Measurements from ENCODE around the gene PSMC3IP. TPM values are rescaled to one million over a fixed set of nuclear protein-coding genes. Genes with fewer than 3 reads are reported as not detected.

PSMC3IP gene
- total and polyA plus RNA-seq, 2 of the 4 experiments (the other 2 are of a cell fraction), result 5.6 to 9.8 TPM

DNA sequence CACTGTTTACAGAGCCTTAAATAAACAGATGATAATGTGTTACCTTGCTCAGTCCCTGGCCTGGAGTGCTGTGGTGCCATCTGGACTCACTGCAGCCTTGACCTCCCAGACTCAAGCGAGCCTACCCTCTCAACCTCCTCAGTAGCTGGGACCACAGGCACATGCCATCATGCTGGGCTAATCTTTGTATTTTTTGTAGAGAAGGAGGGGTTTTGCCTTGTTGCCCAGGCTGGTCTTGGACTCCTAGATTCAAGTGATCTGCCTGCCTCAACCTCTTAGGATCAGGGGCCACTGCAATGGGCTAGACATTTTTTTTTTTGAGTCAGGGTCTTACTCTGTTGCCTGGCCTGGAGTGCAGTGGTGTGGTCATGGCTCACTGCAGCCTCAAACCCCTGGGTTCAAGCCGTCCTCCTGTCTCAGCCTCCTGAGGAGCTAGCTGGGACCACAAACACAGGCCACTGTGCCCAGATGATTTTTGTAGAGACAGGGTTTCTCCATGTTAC, 46.5 kb downstream of the PSMC3IP start:
- H3K23ac ChIP-seq (ENCODE audit: low read depth, low read length), result peak overlapping the region; percentile 44; the same call in 1 of the 2 replicates
- H3K4me1 ChIP-seq (ENCODE audit: control insufficient read depth, insufficient read depth, low read length), result peaks cover 26% of the 10 kb centered on the region
- H2BK20ac ChIP-seq (ENCODE audit: low read depth, low read length), result no peak overlapping the region
- H2AK5ac ChIP-seq (ENCODE audit: low read depth, low read length), result peak overlapping the region; percentile 10; the same call in 1 of the 2 replicates
- 100% methylated on average over 1 of the region's 2 CpGs; no CpG with 5 or more reads in 1 of the 2 experiments for WGBS, 2 experiments (ENCODE audit: extremely low coverage in 2 of 2, insufficient read length in 1 of 2)
- H3K79me1 ChIP-seq (ENCODE audit: low read depth in 1 of 2, low read length in 2 of 2), result peaks cover 3 to 19% of the 10 kb centered on the region in 2 experiments; a peak in 2 of 4 replicates
- H3K4me2 ChIP-seq (ENCODE audit: low read depth, low read length), result no peak overlapping the region
- peak overlapping the region; percentile 17 for H2BK5ac ChIP-seq (ENCODE audit: low read depth, low read length, poor library complexity, severe bottlenecking)
- no peak overlapping the region for H2AK9ac ChIP-seq (replicated peaks; ENCODE audit: low read depth, low read length, poor library complexity)
- H3K56ac ChIP-seq (ENCODE audit: extremely low read depth, insufficient read depth, low read length), result no peak overlapping the region
- peak overlapping the region; percentile 72 for H3K14ac ChIP-seq (replicated peaks; ENCODE audit: low read depth, low read length)
- no peak for DNase-seq
- H3K9me3 ChIP-seq (ENCODE audit: control insufficient read depth, insufficient read depth, low read length), result no peaks in the 10 kb centered on the region
- dilution Hi-C loops (cut with HindIII; ENCODE audit: low sequenced_read_pairs, unreplicated experiment) (no loop called here), intact Hi-C loops (cut with micrococcal nuclease) (no loop called here), in situ Hi-C loops (cut with MboI; ENCODE audit: low sequenced_read_pairs) (no loop called here)
- H4K91ac ChIP-seq (ENCODE audit: insufficient read depth, low read depth, low read length), result peak overlapping the region; percentile 8; the same call in 1 of the 2 replicates
- H4K20me1 ChIP-seq (ENCODE audit: insufficient read depth, low read length), result no peaks in the 10 kb centered on the region
- H3K4ac ChIP-seq (ENCODE audit: low read depth, low read length), result peak overlapping the region; percentile 76
- H3K9me1 ChIP-seq (ENCODE audit: insufficient read depth, low read length), result peaks cover 20% of the 10 kb centered on the region
- 0 out of 2 replicates have a peak overlapping the region, but pooled peaks have one; percentile 13 for H4K5ac ChIP-seq (ENCODE audit: low read depth, low read length)
- H3K36me3 ChIP-seq (ENCODE audit: control insufficient read depth, insufficient read depth, low read length), result no peaks in the 10 kb centered on the region
- BruUV-seq (replicated peaks), result no TSS peak
- H2BK120ac ChIP-seq (ENCODE audit: low read depth, low read length), result peak overlapping the region; percentile 35
- ATAC-seq (ENCODE audit: low read depth), result no peak
- ChIA-PET POLR2A (ENCODE audit: unreplicated experiment) (no interaction called here), CTCF (interaction anchor here (0.8 to 1.2 kb wide), 2 partner anchors 10 to 209 kb away, joined by 3 to 4 read pairs; no protein-coding TSS in a partner anchor)
- H3K4me3 ChIP-seq (ENCODE audit: insufficient read depth, low read depth, low read length), result no peak overlapping the region
- H4K8ac ChIP-seq (ENCODE audit: low read depth in 2 of 2, low read length in 2 of 2), result peak overlapping the region in 1 of 2 experiments; percentile 84; a peak in 1 of 4 replicates
- no peak overlapping the region for H2AFZ ChIP-seq (replicated peaks; ENCODE audit: low read length, poor library complexity)
- no peaks in the 10 kb centered on the region for H3K27me3 ChIP-seq (ENCODE audit: control insufficient read depth, insufficient read depth, low read length)
- H3K9ac ChIP-seq (ENCODE audit: low read depth, low read length), result no peak overlapping the region
- no peak overlapping the region for H3K18ac ChIP-seq (ENCODE audit: low read depth, low read length)
- H3K27ac ChIP-seq (ENCODE audit: insufficient read depth, low read length), result no peak overlapping the region
- no peak overlapping the region for H2BK15ac ChIP-seq (ENCODE audit: low read depth, low read length)
- TF ChIP-seq MXI1 (IDR thresholded peaks at IDR 0.05; ENCODE audit: borderline replicate concordance, low read depth, low read length) (no peak), MAFK (IDR thresholded peaks at IDR 0.05; ENCODE audit: low read depth, low read length) (no peak), POLR2A (IDR thresholded peaks at IDR 0.05; ENCODE audit: low read depth, low read length) (no peak), RCOR1 (IDR thresholded peaks at IDR 0.05; ENCODE audit: insufficient replicate concordance, low read length) (no peak)
- TF ChIP-seq, protein P1, sequence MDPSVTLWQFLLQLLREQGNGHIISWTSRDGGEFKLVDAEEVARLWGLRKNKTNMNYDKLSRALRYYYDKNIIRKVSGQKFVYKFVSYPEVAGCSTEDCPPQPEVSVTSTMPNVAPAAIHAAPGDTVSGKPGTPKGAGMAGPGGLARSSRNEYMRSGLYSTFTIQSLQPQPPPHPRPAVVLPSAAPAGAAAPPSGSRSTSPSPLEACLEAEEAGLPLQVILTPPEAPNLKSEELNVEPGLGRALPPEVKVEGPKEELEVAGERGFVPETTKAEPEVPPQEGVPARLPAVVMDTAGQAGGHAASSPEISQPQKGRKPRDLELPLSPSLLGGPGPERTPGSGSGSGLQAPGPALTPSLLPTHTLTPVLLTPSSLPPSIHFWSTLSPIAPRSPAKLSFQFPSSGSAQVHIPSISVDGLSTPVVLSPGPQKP (IDR thresholded peaks at IDR 0.05; ENCODE audit: borderline replicate concordance, low read depth, low read length), result no peak
